GM23248 (cell line): Measurements from ENCODE around the gene RAI14.

Source experiments
- EZH2 ChIP-seq: fragments of 200-600 bp; sonication (generic); IDR thresholded peaks from 2 replicates; pipeline ENCODE4 v1.6.1; 2018; ENCODE audit warnings: antibody characterized with exemption, mild to moderate bottlenecking; ENCODE audit not compliant: insufficient read depth, poor library complexity, severe bottlenecking
- EZH2phosphoT487 ChIP-seq: fragments of 200-600 bp; sonication (generic); IDR thresholded peaks from 2 replicates; pipeline ENCODE4 v1.6.1; 2018; ENCODE audit warnings: antibody characterized with exemption, moderate library complexity, mild to moderate bottlenecking, low read depth; ENCODE audit not compliant: insufficient read depth

- TF ChIP-seq EZH2 (no peak), EZH2phosphoT487 (no peak)
These were observed 37.9 kb downstream of the RAI14 start for GRCh38 chr5:34694012-34694411.
